Measurements from ENCODE around the gene KRTAP4-12.
"Not testable (repeated sequence)": the region's sequence is repeated elsewhere in the genome, so short reads cannot be mapped to it uniquely, and the experiment has no call there.

Gene KRTAP4-12

GRCh38 chr17:41088760-41089352, 35.1 kb downstream of the KRTAP4-12 start:
- DNase-seq (ENCODE audit: low spot score) = not testable (repeated sequence)

DNA sequence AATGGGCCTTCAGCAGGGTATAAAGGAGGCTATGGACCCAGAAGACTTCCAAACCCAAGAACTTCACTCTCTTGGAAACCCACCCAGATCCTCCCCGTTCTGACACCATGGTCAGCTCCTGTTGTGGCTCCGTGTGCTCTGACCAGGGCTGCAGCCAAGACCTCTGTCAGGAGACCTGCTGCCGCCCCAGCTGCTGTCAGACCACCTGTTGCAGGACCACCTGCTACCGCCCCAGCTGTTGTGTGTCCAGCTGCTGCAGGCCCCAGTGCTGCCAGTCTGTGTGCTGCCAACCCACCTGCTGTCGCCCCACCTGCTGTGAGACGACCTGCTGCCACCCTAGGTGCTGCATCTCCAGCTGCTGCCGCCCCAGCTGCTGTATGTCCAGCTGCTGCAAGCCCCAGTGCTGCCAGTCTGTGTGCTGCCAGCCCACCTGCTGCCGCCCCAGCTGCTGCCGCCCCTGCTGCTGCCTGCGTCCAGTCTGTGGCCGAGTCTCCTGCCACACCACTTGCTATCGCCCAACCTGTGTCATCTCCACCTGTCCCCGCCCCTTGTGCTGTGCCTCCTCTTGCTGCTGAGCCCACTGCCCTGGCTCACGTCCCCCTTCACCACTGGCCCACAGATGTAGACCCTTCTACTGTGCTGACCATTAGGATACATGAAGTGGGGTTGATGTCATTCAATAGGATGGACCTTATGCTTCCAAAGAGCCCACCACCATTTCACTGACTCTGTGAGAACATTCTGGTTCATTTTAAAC, 39.7 kb downstream of the KRTAP4-12 start, which contains the start of gene KRTAP4-7:
KRTAP4-7 (plus strand) TSS at position 51 of the 757 bp plus-strand sequence; CDS start at position 108, 57 bp downstream.
- DNase-seq (ENCODE audit: low spot score) = not testable (repeated sequence)

GRCh38 chr17:41083427-41083826, 40.6 kb downstream of the KRTAP4-12 start:
- not testable (repeated sequence) for DNase-seq (ENCODE audit: low spot score)

- DNase-seq (ENCODE audit: low spot score) = no peak
Measured at GRCh38 chr17:41082626-41083025, 41.4 kb downstream of the KRTAP4-12 start.

GRCh38 chr17:41076788-41077187, 47.2 kb downstream of the KRTAP4-12 start:
- no peak for DNase-seq (ENCODE audit: low spot score)

DNA sequence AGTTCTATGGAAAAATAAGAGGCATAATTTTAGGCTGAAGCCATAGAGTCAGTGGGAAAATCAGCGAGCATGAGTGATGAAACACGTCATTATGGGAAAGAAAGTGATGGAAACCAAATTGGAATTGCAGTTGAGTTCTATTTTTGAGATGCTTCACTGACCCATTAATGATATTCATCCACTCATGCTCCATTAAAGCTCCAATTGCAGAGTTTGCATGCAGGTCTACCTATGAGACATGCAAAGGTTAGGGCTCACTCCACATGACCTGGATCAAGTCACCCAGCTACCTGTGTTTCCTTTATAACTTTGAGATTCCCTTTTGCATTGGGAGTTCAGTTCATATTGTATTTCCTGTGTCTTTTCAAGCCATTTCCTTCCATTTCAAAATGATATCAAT, 50.3 kb downstream of the KRTAP4-12 start:
- no peak for DNase-seq (ENCODE audit: low spot score)
